ENCODE results near the gene ENAH.

ENAH gene

GRCh38 chr1:225549821-225550220 is 103.1 kb downstream of the ENAH start:
- ChIA-PET CTCF (no interaction called here), POLR2A (interaction anchor here (0.7 kb wide), 1 partner anchor 15 kb away, joined by 3 read pairs; no protein-coding TSS in a partner anchor)
- 100% methylated on average over 2 of the region's 2 CpGs for WGBS (ENCODE audit: insufficient coverage)
- Histone ChIP-seq H3K27me3 (replicated peaks in 2 of 5; ENCODE audit: control insufficient read depth in 4 of 5, insufficient read depth in 5 of 5, low read length in 4 of 5) (no peaks in the 10 kb centered on the region), H3K9me3 (ENCODE audit: control extremely low read depth in 1 of 5, control insufficient read depth in 4 of 5, insufficient read depth in 2 of 5, low read depth in 1 of 5, low read length in 4 of 5) (no peaks in the 10 kb centered on the region), H3K27ac (ENCODE audit: insufficient read depth in 1 of 2, low read depth in 1 of 2, low read length in 2 of 2, poor library complexity in 1 of 2, severe bottlenecking in 2 of 2) (no peak overlapping the region), H3K4me1 (ENCODE audit: control extremely low read depth in 1 of 4, control insufficient read depth in 4 of 4, insufficient read depth in 4 of 4, low read length in 3 of 4) (peaks cover 0 to 5% (median 3%) of the 10 kb centered on the region in 4 experiments), H3K4me3 (ENCODE audit: control insufficient read depth in 1 of 7, extremely low read depth in 1 of 7, insufficient read depth in 4 of 7, low read depth in 2 of 7, low read length in 6 of 7) (no peak overlapping the region), H3K36me3 (ENCODE audit: control insufficient read depth in 4 of 4, insufficient read depth in 4 of 4, low read length in 3 of 4) (no peaks in the 10 kb centered on the region)
- no peak for DNase-seq

- no peak overlapping the region for H3K4me3 ChIP-seq (ENCODE audit: control insufficient read depth in 1 of 7, extremely low read depth in 1 of 7, insufficient read depth in 4 of 7, low read depth in 2 of 7, low read length in 6 of 7)
- H3K27me3 ChIP-seq (replicated peaks in 2 of 5; ENCODE audit: control insufficient read depth in 4 of 5, insufficient read depth in 5 of 5, low read length in 4 of 5): no peaks in the 10 kb centered on the region
- H3K9me3 ChIP-seq (ENCODE audit: control extremely low read depth in 1 of 5, control insufficient read depth in 4 of 5, insufficient read depth in 2 of 5, low read depth in 1 of 5, low read length in 4 of 5): no peaks in the 10 kb centered on the region
- CTCF ChIA-PET: interaction anchor here (0.8 to 1.1 kb wide), 2 partner anchors 219 to 415 kb away, joined by 3 to 4 read pairs; no protein-coding TSS in a partner anchor
- H3K27ac ChIP-seq (ENCODE audit: insufficient read depth in 1 of 2, low read depth in 1 of 2, low read length in 2 of 2, poor library complexity in 1 of 2, severe bottlenecking in 2 of 2): no peak overlapping the region
- no peak for DNase-seq
- H3K4me1 ChIP-seq (ENCODE audit: control extremely low read depth in 1 of 4, control insufficient read depth in 4 of 4, insufficient read depth in 4 of 4, low read length in 3 of 4): peaks cover 0 to 5% (median 3%) of the 10 kb centered on the region in 4 experiments
- 100% methylated on average over 3 of the region's 4 CpGs for WGBS (ENCODE audit: insufficient coverage)
- no peaks in the 10 kb centered on the region for H3K36me3 ChIP-seq (ENCODE audit: control insufficient read depth in 4 of 4, insufficient read depth in 4 of 4, low read length in 3 of 4)
- POLR2A ChIA-PET: no interaction called here
Measured at GRCh38 chr1:225548140-225548857, 104.6 kb downstream of the ENAH start.

GRCh38 chr1:225545649-225546048 is 107.3 kb downstream of the ENAH start:
- H3K27ac ChIP-seq (ENCODE audit: insufficient read depth in 1 of 2, low read depth in 1 of 2, low read length in 2 of 2, poor library complexity in 1 of 2, severe bottlenecking in 2 of 2): no peak overlapping the region
- no peaks in the 10 kb centered on the region for H3K36me3 ChIP-seq (ENCODE audit: control insufficient read depth in 4 of 4, insufficient read depth in 4 of 4, low read length in 3 of 4)
- POLR2A ChIA-PET: no interaction called here
- WGBS (ENCODE audit: insufficient coverage): 100% methylated on average over 1 of the region's 2 CpGs
- no peak overlapping the region for H3K4me3 ChIP-seq (ENCODE audit: control insufficient read depth in 1 of 7, extremely low read depth in 1 of 7, insufficient read depth in 4 of 7, low read depth in 2 of 7, low read length in 6 of 7)
- peaks cover 0 to 5% (median 3%) of the 10 kb centered on the region in 4 experiments for H3K4me1 ChIP-seq (ENCODE audit: control extremely low read depth in 1 of 4, control insufficient read depth in 4 of 4, insufficient read depth in 4 of 4, low read length in 3 of 4)
- no peaks in the 10 kb centered on the region for H3K27me3 ChIP-seq (replicated peaks in 2 of 5; ENCODE audit: control insufficient read depth in 4 of 5, insufficient read depth in 5 of 5, low read length in 4 of 5)
- H3K9me3 ChIP-seq (ENCODE audit: control extremely low read depth in 1 of 5, control insufficient read depth in 4 of 5, insufficient read depth in 2 of 5, low read depth in 1 of 5, low read length in 4 of 5): no peaks in the 10 kb centered on the region
- CTCF ChIA-PET: interaction anchor here (1.3 kb wide), 1 partner anchor 64 kb away, joined by 4 read pairs; no protein-coding TSS in a partner anchor
- DNase-seq: no peak

GRCh38 chr1:225544924-225545323 is 108.0 kb downstream of the ENAH start:
- Histone ChIP-seq H3K27ac (ENCODE audit: insufficient read depth in 1 of 2, low read depth in 1 of 2, low read length in 2 of 2, poor library complexity in 1 of 2, severe bottlenecking in 2 of 2) (no peak overlapping the region), H3K9me3 (ENCODE audit: control extremely low read depth in 1 of 5, control insufficient read depth in 4 of 5, insufficient read depth in 2 of 5, low read depth in 1 of 5, low read length in 4 of 5) (no peaks in the 10 kb centered on the region), H3K4me3 (ENCODE audit: control insufficient read depth in 1 of 7, extremely low read depth in 1 of 7, insufficient read depth in 4 of 7, low read depth in 2 of 7, low read length in 6 of 7) (no peak overlapping the region), H3K36me3 (ENCODE audit: control insufficient read depth in 4 of 4, insufficient read depth in 4 of 4, low read length in 3 of 4) (no peaks in the 10 kb centered on the region), H3K4me1 (ENCODE audit: control extremely low read depth in 1 of 4, control insufficient read depth in 4 of 4, insufficient read depth in 4 of 4, low read length in 3 of 4) (peaks cover 0 to 5% (median 3%) of the 10 kb centered on the region in 4 experiments), H3K27me3 (replicated peaks in 2 of 5; ENCODE audit: control insufficient read depth in 4 of 5, insufficient read depth in 5 of 5, low read length in 4 of 5) (no peaks in the 10 kb centered on the region)
- CTCF ChIA-PET: interaction anchor here (0.7 to 1.7 kb wide), 3 partner anchors 9 to 64 kb away, joined by 3 to 6 read pairs (median 4); no protein-coding TSS in a partner anchor
- DNase-seq: no peak
- POLR2A ChIA-PET: no interaction called here
- WGBS (ENCODE audit: insufficient coverage): no CpG with 5 or more reads among the region's 1 CpG

- H3K4me3 ChIP-seq (ENCODE audit: control insufficient read depth in 1 of 7, extremely low read depth in 1 of 7, insufficient read depth in 4 of 7, low read depth in 2 of 7, low read length in 6 of 7): no peak overlapping the region
- no peak overlapping the region for H3K27ac ChIP-seq (ENCODE audit: insufficient read depth in 1 of 2, low read depth in 1 of 2, low read length in 2 of 2, poor library complexity in 1 of 2, severe bottlenecking in 2 of 2)
- DNase-seq: peak in 1 of 3 donors; percentile 2
- WGBS (ENCODE audit: insufficient coverage): no CpG with 5 or more reads among the region's 1 CpG
- ChIA-PET POLR2A (no interaction called here), CTCF (interaction anchor here (0.7 to 1.7 kb wide), 4 partner anchors 9 to 63 kb away, joined by 3 to 6 read pairs (median 4); no protein-coding TSS in a partner anchor)
- no peaks in the 10 kb centered on the region for H3K9me3 ChIP-seq (ENCODE audit: control extremely low read depth in 1 of 5, control insufficient read depth in 4 of 5, insufficient read depth in 2 of 5, low read depth in 1 of 5, low read length in 4 of 5)
- no peaks in the 10 kb centered on the region for H3K27me3 ChIP-seq (replicated peaks in 2 of 5; ENCODE audit: control insufficient read depth in 4 of 5, insufficient read depth in 5 of 5, low read length in 4 of 5)
- peaks cover 0 to 5% (median 3%) of the 10 kb centered on the region in 4 experiments for H3K4me1 ChIP-seq (ENCODE audit: control extremely low read depth in 1 of 4, control insufficient read depth in 4 of 4, insufficient read depth in 4 of 4, low read length in 3 of 4)
- no peaks in the 10 kb centered on the region for H3K36me3 ChIP-seq (ENCODE audit: control insufficient read depth in 4 of 4, insufficient read depth in 4 of 4, low read length in 3 of 4)
Measured at GRCh38 chr1:225544263-225544662, 108.7 kb downstream of the ENAH start.

GRCh38 chr1:225543350-225543749 is 109.6 kb downstream of the ENAH start:
- no peak for DNase-seq
- Histone ChIP-seq H3K36me3 (ENCODE audit: control insufficient read depth in 4 of 4, insufficient read depth in 4 of 4, low read length in 3 of 4) (no peaks in the 10 kb centered on the region), H3K9me3 (ENCODE audit: control extremely low read depth in 1 of 5, control insufficient read depth in 4 of 5, insufficient read depth in 2 of 5, low read depth in 1 of 5, low read length in 4 of 5) (no peaks in the 10 kb centered on the region), H3K27ac (ENCODE audit: insufficient read depth in 1 of 2, low read depth in 1 of 2, low read length in 2 of 2, poor library complexity in 1 of 2, severe bottlenecking in 2 of 2) (no peak overlapping the region), H3K27me3 (replicated peaks in 2 of 5; ENCODE audit: control insufficient read depth in 4 of 5, insufficient read depth in 5 of 5, low read length in 4 of 5) (no peaks in the 10 kb centered on the region), H3K4me1 (ENCODE audit: control extremely low read depth in 1 of 4, control insufficient read depth in 4 of 4, insufficient read depth in 4 of 4, low read length in 3 of 4) (peaks cover 0 to 5% (median 3%) of the 10 kb centered on the region in 4 experiments), H3K4me3 (ENCODE audit: control insufficient read depth in 1 of 7, extremely low read depth in 1 of 7, insufficient read depth in 4 of 7, low read depth in 2 of 7, low read length in 6 of 7) (no peak overlapping the region)
- ChIA-PET POLR2A (no interaction called here), CTCF (interaction anchor here (1.1 kb wide), 1 partner anchor 10 kb away, joined by 3 read pairs; no protein-coding TSS in a partner anchor)

GRCh38 chr1:225541383-225541782 is 111.5 kb downstream of the ENAH start:
- no peak for DNase-seq
- no peaks in the 10 kb centered on the region for H3K9me3 ChIP-seq (ENCODE audit: control extremely low read depth in 1 of 5, control insufficient read depth in 4 of 5, insufficient read depth in 2 of 5, low read depth in 1 of 5, low read length in 4 of 5)
- H3K4me3 ChIP-seq (ENCODE audit: control insufficient read depth in 1 of 7, extremely low read depth in 1 of 7, insufficient read depth in 4 of 7, low read depth in 2 of 7, low read length in 6 of 7): no peak overlapping the region
- CTCF ChIA-PET: no interaction called here
- H3K4me1 ChIP-seq (ENCODE audit: control extremely low read depth in 1 of 4, control insufficient read depth in 4 of 4, insufficient read depth in 4 of 4, low read length in 3 of 4): no peaks in the 10 kb centered on the region
- POLR2A ChIA-PET: no interaction called here
- H3K36me3 ChIP-seq (ENCODE audit: control insufficient read depth in 4 of 4, insufficient read depth in 4 of 4, low read length in 3 of 4): no peaks in the 10 kb centered on the region
- WGBS (ENCODE audit: insufficient coverage): 100% methylated on average over 2 of the region's 9 CpGs
- no peaks in the 10 kb centered on the region for H3K27me3 ChIP-seq (replicated peaks in 2 of 5; ENCODE audit: control insufficient read depth in 4 of 5, insufficient read depth in 5 of 5, low read length in 4 of 5)
- no peak overlapping the region for H3K27ac ChIP-seq (ENCODE audit: insufficient read depth in 1 of 2, low read depth in 1 of 2, low read length in 2 of 2, poor library complexity in 1 of 2, severe bottlenecking in 2 of 2)

Data from common myeloid progenitor, CD34-positive (primary cell).